CD4-positive, alpha-beta T cell treated with Interleukin-21 for 1 hour (primary cell): ENCODE data around the gene EIF3F.
"Not testable (repeated sequence)": the region's sequence is repeated elsewhere in the genome, so short reads cannot be mapped to it uniquely, and the experiment has no call there.

Experiments
- DNase-seq: peaks from one replicate; pipeline ENCODE4 v3.0.0-alpha.2; 2020

EIF3F gene

GRCh38 chr11:7986768-7987559 is at the start of gene EIF3F:
Gene EIF3F (plus strand): TSS chr11:7987337. CDS start chr11:7987353, 16 bp downstream.
- DNase-seq, result peak; percentile 99

- DNase-seq, result no peak
These were observed 46.0 kb upstream of the EIF3F start for GRCh38 chr11:7941146-7941545.

- DNase-seq, result no peak
These were observed 45.5 kb upstream of the EIF3F start, which contains the start of gene OR10A3 for GRCh38 chr11:7941608-7942007. Gene OR10A3 (minus strand): TSS chr11:7941708. CDS start chr11:7939520, 2,188 bp downstream.

- no peak for DNase-seq
These were observed 43.0 kb upstream of the EIF3F start for GRCh38 chr11:7944123-7944522.

GRCh38 chr11:7949934-7950333 is 37.2 kb upstream of the EIF3F start:
- no peak for DNase-seq

- DNase-seq, result no peak
These were observed 31.9 kb upstream of the EIF3F start for GRCh38 chr11:7955191-7955590.

GRCh38 chr11:7964261-7964660 is 22.9 kb upstream of the EIF3F start:
- no peak for DNase-seq

GRCh38 chr11:7964873-7965272 is 22.3 kb upstream of the EIF3F start:
- no peak for DNase-seq

GRCh38 chr11:7965386-7965785 is 21.8 kb upstream of the EIF3F start, which contains the start of gene NLRP10:
Gene NLRP10 (minus strand): TSS chr11:7965447. CDS start chr11:7963495, 1,952 bp downstream.
- no peak for DNase-seq

GRCh38 chr11:7967097-7967496 is 20.0 kb upstream of the EIF3F start:
- DNase-seq, result no peak

GRCh38 chr11:7967826-7968225 is 19.3 kb upstream of the EIF3F start:
- DNase-seq, result no peak

GRCh38 chr11:7968686-7969085 is 18.5 kb upstream of the EIF3F start:
- DNase-seq, result no peak

- DNase-seq, result no peak
These were observed 17.1 kb upstream of the EIF3F start for GRCh38 chr11:7969756-7970646.

GRCh38 chr11:7971846-7972245 is 15.3 kb upstream of the EIF3F start:
- DNase-seq, result no peak

- no peak for DNase-seq
These were observed 14.1 kb upstream of the EIF3F start for GRCh38 chr11:7973011-7973410.

GRCh38 chr11:7974668-7975067 is 12.5 kb upstream of the EIF3F start:
- no peak for DNase-seq

GRCh38 chr11:7977232-7977917 is 9.8 kb upstream of the EIF3F start:
- DNase-seq, result no peak

GRCh38 chr11:7981619-7982157 is 5.4 kb upstream of the EIF3F start:
- DNase-seq, result no peak

- DNase-seq, result no peak
These were observed 4.5 kb upstream of the EIF3F start for GRCh38 chr11:7982582-7983119.

- no peak for DNase-seq
These were observed 3.1 kb upstream of the EIF3F start for GRCh38 chr11:7983832-7984590.

GRCh38 chr11:7987560-7987883 is 385 bp downstream of the EIF3F start:
- not testable (repeated sequence) for DNase-seq
